GM19351 (cell line): ENCODE results near the gene AFF1.
"Not testable (repeated sequence)": the region's sequence is repeated elsewhere in the genome, so short reads cannot be mapped to it uniquely, and the experiment has no call there.

Experiments used
- ATAC-seq: cut with Tn5 transposase; IDR thresholded peaks from one replicate; pipeline ENCODE4 v1.9.1; 2021; ENCODE audit warnings: mild to moderate bottlenecking, moderate library complexity; ENCODE audit not compliant: unreplicated experiment

AFF1 gene

GRCh38 chr4:87051121-87051713, 116.4 kb downstream of the AFF1 start:
- ATAC-seq: no peak

GRCh38 chr4:87052615-87053014, 117.8 kb downstream of the AFF1 start:
- ATAC-seq: no peak

GRCh38 chr4:87053176-87053658, 118.4 kb downstream of the AFF1 start:
- no peak for ATAC-seq

GRCh38 chr4:87053802-87054767, 119.3 kb downstream of the AFF1 start:
- no peak for ATAC-seq

GRCh38 chr4:87054900-87055299, 120.1 kb downstream of the AFF1 start:
- no peak for ATAC-seq

GRCh38 chr4:87055311-87055710, 120.5 kb downstream of the AFF1 start:
- ATAC-seq: no peak

- no peak for ATAC-seq
These were observed 122.1 kb downstream of the AFF1 start for GRCh38 chr4:87056881-87057280.

- no peak for ATAC-seq
These were observed 123.1 kb downstream of the AFF1 start for GRCh38 chr4:87057835-87058355.

GRCh38 chr4:87058356-87059073, 123.7 kb downstream of the AFF1 start:
- ATAC-seq: peak; percentile 48

GRCh38 chr4:87060957-87061356, 126.1 kb downstream of the AFF1 start:
- ATAC-seq: no peak

GRCh38 chr4:87065021-87065420, 130.2 kb downstream of the AFF1 start:
- ATAC-seq: no peak

- ATAC-seq: no peak
These were observed 131.8 kb downstream of the AFF1 start for GRCh38 chr4:87066403-87067123.

GRCh38 chr4:87067124-87067885, 132.5 kb downstream of the AFF1 start:
- ATAC-seq: no peak

GRCh38 chr4:87068583-87069021, 133.8 kb downstream of the AFF1 start:
- ATAC-seq: no peak

GRCh38 chr4:87069037-87069742, 134.4 kb downstream of the AFF1 start:
- ATAC-seq: no peak

GRCh38 chr4:87071401-87071800, 136.6 kb downstream of the AFF1 start:
- no peak for ATAC-seq

- ATAC-seq: not testable (repeated sequence)
These were observed 137.7 kb downstream of the AFF1 start for GRCh38 chr4:87072545-87072944.

GRCh38 chr4:87073199-87074120, 138.6 kb downstream of the AFF1 start:
- ATAC-seq: peak; percentile 91
